GM08714 (cell line): ENCODE data around the gene SMIM31.

Experiments
- H3K4me3 ChIP-seq: fragments of 200-500 bp; sonication (Bioruptor generic); 2 replicates; pipeline ENCODE4 v1.5.1; 2014; ENCODE audit warnings: mild to moderate bottlenecking, low read length, inconsistent platforms
- ZNF274 ChIP-seq: IDR thresholded peaks from 2 replicates; pipeline ENCODE4 v1.6.1; 2012; ENCODE audit warnings: mild to moderate bottlenecking, low read depth, low read length

SMIM31 gene

GRCh38 chr4:164770010-164770724 lies 16.2 kb downstream of the SMIM31 start:
- no peak overlapping the region for H3K4me3 ChIP-seq
- no peak for TF ChIP-seq ZNF274

- no peak for TF ChIP-seq ZNF274
- H3K4me3 ChIP-seq: no peak overlapping the region
Measured at GRCh38 chr4:164771088-164771487, 17.2 kb downstream of the SMIM31 start.

GRCh38 chr4:164772076-164772475 lies 18.1 kb downstream of the SMIM31 start:
- no peak for TF ChIP-seq ZNF274
- no peak overlapping the region for H3K4me3 ChIP-seq

GRCh38 chr4:164779080-164779479 lies 25.1 kb downstream of the SMIM31 start:
- no peak overlapping the region for H3K4me3 ChIP-seq
- TF ChIP-seq ZNF274: no peak

GRCh38 chr4:164779811-164780216 lies 25.9 kb downstream of the SMIM31 start:
- TF ChIP-seq ZNF274: no peak
- no peak overlapping the region for H3K4me3 ChIP-seq

- no peak overlapping the region for H3K4me3 ChIP-seq
- no peak for TF ChIP-seq ZNF274
Measured at GRCh38 chr4:164780839-164781238, 26.9 kb downstream of the SMIM31 start.

GRCh38 chr4:164783976-164784375 lies 30.0 kb downstream of the SMIM31 start:
- TF ChIP-seq ZNF274: no peak
- no peak overlapping the region for H3K4me3 ChIP-seq

- no peak for TF ChIP-seq ZNF274
- H3K4me3 ChIP-seq: no peak overlapping the region
Measured at GRCh38 chr4:164789047-164789446, 35.1 kb downstream of the SMIM31 start.

GRCh38 chr4:164790249-164790648 lies 36.3 kb downstream of the SMIM31 start:
- no peak for TF ChIP-seq ZNF274
- no peak overlapping the region for H3K4me3 ChIP-seq

- no peak for TF ChIP-seq ZNF274
- H3K4me3 ChIP-seq: no peak overlapping the region
Measured at GRCh38 chr4:164799410-164799809, 45.5 kb downstream of the SMIM31 start.

GRCh38 chr4:164800786-164801185 lies 46.9 kb downstream of the SMIM31 start:
- TF ChIP-seq ZNF274: no peak
- no peak overlapping the region for H3K4me3 ChIP-seq

GRCh38 chr4:164802301-164802901 lies 48.5 kb downstream of the SMIM31 start:
- no peak overlapping the region for H3K4me3 ChIP-seq
- no peak for TF ChIP-seq ZNF274

GRCh38 chr4:164803702-164804101 lies 49.8 kb downstream of the SMIM31 start:
- TF ChIP-seq ZNF274: no peak

GRCh38 chr4:164807611-164808010 lies 53.7 kb downstream of the SMIM31 start:
- no peak overlapping the region for H3K4me3 ChIP-seq
- no peak for TF ChIP-seq ZNF274

More at GRCh38 chr4:164803702-164804101, 49.8 kb downstream of the SMIM31 start:
- H3K4me3 ChIP-seq: no peak overlapping the region

- no peak for TF ChIP-seq ZNF274
- no peak overlapping the region for H3K4me3 ChIP-seq
Measured at GRCh38 chr4:164813554-164813953, 59.6 kb downstream of the SMIM31 start.
